ENCODE measurements around the gene XPO1.
"Not testable (repeated sequence)": the region's sequence is repeated elsewhere in the genome, so short reads cannot be mapped to it uniquely, and the experiment has no call there.

XPO1 gene

DNA sequence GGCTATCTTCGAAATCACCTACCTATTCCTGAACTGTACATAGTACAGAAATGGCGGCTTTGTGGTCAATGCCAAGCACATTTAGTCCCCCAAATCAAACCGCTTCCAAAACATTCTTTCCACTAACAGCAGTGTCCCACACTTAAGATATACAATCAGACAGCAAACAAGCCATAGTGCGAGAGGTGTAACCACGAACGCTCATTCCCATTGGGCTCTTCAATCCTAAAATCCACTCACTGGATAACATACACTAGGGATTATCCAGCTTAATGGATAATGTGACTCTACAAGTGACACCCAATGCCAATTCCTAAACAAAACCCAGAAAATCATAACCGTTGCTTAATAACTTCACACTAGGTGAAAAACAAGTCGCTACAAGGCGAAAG, 2.0 kb downstream of the XPO1 start:
- DNase-seq (ENCODE audit: low read depth), result no peak

DNA sequence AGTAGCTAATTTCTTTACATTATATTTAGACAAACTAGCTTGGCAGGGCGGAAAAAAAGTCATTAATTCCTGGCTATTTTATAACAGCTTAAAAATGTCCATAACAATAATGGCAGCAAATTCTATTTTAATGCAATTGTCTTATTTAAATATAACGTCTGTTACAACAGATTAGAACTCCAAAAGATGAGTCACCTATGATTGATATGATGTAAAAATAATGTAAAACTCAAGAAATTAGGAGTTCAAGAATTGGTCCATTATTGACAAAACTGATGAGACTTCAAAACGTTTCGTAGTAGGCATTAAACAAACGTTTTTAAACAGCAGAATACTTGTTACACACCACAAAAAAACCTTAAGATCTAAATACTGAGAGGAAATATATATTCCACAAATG, 2.7 kb downstream of the XPO1 start:
- no peak for DNase-seq (ENCODE audit: low read depth)

GRCh38 chr2:61534926-61535325, 3.2 kb downstream of the XPO1 start:
- no peak for DNase-seq (ENCODE audit: low read depth)

- no peak for DNase-seq (ENCODE audit: low read depth)
These were observed 7.4 kb downstream of the XPO1 start for GRCh38 chr2:61530749-61531148.

DNA sequence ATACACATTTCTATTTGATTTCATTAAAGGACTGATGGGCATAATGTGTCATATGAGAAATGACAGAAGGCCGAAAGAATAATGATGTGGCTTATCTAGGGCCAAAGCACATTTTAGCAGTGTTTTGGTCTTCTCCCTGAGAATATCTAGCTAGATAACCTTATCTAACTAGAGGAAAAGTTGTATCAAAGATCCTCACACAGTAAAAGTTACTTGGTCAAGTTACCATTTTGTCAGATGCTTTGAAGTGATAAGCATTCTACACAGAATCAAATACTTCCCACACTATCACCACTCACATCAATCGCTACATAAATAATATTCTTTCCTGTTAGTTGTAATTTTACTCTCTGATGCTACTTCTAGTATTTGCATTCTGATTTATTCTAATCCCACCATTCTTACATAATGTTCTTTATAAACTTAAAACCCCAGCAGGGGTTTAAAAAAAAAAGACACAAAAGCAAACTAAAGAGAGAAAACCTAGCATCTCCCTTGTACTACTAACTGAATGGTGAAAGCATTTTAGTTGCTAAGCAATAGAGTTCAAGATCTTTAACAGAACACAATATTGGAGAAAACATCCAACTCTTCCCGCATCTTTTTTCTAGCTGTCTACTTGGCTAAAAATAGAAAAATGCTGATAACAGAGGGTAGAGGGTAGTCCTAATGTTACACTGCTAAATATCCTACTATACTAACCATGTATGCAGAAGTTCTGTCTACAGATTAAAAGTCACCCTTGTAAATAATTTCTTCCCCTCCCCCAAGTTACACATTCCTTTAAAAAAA, 8.0 kb downstream of the XPO1 start:
- no peak for DNase-seq (ENCODE audit: low read depth)

- no peak for DNase-seq (ENCODE audit: low read depth)
These were observed 17.9 kb downstream of the XPO1 start for GRCh38 chr2:61520261-61520660.

- no peak for DNase-seq (ENCODE audit: low read depth)
These were observed 25.3 kb downstream of the XPO1 start for GRCh38 chr2:61512768-61513398.

DNA sequence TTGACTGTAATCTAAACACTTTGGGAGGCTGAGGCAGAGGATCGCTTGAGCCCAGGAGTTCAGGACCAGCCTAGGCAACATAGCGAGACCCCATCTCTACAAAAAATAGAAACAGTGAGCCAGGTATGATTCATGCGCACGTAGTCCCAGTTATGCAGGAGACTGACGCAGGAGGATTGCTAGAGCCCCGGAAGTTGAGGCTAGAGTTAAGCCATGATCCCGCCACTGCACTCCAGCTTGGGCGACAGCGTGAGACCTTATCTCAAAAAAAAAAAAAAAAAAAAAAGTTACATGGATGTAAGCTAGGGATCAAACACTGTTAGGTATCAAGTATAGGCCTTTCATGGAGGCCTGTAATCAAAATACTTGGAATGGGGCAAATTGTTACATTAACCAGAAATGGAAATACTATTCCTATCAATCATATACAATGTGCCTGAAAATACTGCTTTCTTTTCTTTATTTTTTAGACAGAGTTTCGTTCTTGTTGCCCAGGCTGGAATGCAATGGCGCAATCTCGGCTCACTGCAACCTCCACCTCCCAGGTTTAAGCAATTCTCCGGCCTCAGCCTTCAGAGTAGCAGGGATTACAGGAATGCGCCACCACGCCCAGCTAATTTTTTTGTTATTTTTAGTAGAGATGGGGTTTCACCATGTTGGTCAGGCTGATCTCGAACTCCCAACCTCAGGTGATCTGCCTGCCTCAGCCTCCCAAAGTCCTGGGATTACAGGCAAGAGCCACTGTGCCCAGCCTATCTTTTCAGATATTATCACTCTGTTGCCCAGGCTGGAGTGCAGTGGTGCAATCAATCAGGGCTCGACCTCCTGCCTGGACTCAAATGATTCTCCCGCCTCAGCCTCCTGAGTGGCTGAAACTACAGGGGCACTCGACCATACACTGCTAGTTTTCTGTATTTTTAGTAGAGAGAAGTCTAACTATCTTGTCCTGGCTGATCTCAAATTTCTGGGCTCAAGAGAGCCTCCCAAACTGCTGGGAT, 27.2 kb downstream of the XPO1 start:
- no peak for DNase-seq (ENCODE audit: low read depth)

DNA sequence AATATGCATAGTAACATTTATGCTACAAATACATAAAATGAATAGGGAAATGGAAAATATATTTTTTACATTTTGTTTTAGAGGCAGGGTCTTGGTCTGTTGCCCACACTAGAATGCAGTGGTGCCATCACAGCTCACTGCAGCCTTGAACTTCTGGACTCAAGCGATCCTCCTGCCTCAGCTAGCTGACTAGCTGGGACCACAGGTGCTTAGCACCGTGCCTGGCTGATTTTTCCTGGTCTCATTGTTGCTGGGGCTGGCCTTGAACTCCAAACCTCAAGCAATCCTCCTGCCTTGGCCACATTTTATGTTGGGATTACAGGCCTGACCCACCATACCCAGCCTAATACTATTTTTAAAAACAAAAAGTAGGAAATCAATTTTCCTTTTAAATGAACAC, 33.2 kb downstream of the XPO1 start:
- no peak for DNase-seq (ENCODE audit: low read depth)

DNA sequence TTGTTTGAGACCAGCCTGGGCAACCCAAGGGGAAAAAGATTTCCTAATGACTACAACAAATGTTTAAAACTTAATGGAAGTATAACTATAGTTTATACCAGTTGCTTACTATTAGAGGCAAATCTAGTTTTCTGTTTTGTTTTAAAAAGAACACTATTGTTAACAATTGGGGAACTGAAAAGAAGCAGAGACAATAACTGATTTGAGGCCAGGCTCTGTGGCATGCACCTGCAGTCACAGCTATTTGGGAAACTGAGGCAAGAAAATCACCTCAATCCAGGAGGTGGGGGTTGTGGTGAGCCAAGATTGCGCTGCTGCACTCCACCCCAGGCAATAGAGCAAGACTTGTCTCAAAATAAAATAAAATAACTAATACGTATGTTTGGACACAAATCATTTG, 39.1 kb downstream of the XPO1 start:
- no peak for DNase-seq (ENCODE audit: low read depth)

GRCh38 chr2:61493523-61493942, 44.6 kb downstream of the XPO1 start:
- DNase-seq (ENCODE audit: low read depth), result no peak

- DNase-seq (ENCODE audit: low read depth), result no peak
These were observed 45.7 kb downstream of the XPO1 start for GRCh38 chr2:61492476-61492875.

DNA sequence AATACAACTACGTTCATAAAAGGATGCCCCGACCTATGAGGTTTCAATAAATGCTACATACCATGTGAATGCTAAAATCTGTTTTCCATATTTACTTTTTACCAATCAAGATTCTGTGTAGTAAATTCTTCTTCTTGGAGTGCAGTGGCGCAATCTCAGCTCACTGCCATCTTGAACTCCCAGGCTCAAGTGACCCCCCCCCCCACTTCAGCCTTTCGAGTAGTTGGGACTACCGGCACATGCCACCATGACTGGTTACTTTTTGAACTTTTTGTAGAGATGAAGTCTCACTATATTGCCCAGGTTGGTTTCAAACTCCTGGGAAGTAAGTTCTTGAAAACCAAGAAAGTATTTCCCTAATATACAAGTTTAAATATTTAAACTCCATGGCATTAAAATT, 52.9 kb downstream of the XPO1 start:
- DNase-seq (ENCODE audit: low read depth), result no peak

GRCh38 chr2:61478086-61478485, 60.1 kb downstream of the XPO1 start:
- no peak for DNase-seq (ENCODE audit: low read depth)

- DNase-seq (ENCODE audit: low read depth), result not testable (repeated sequence)
These were observed 61.1 kb downstream of the XPO1 start for GRCh38 chr2:61476929-61477589.

GRCh38 chr2:61471905-61472805, 66.0 kb downstream of the XPO1 start:
- no peak for DNase-seq (ENCODE audit: low read depth)

DNA sequence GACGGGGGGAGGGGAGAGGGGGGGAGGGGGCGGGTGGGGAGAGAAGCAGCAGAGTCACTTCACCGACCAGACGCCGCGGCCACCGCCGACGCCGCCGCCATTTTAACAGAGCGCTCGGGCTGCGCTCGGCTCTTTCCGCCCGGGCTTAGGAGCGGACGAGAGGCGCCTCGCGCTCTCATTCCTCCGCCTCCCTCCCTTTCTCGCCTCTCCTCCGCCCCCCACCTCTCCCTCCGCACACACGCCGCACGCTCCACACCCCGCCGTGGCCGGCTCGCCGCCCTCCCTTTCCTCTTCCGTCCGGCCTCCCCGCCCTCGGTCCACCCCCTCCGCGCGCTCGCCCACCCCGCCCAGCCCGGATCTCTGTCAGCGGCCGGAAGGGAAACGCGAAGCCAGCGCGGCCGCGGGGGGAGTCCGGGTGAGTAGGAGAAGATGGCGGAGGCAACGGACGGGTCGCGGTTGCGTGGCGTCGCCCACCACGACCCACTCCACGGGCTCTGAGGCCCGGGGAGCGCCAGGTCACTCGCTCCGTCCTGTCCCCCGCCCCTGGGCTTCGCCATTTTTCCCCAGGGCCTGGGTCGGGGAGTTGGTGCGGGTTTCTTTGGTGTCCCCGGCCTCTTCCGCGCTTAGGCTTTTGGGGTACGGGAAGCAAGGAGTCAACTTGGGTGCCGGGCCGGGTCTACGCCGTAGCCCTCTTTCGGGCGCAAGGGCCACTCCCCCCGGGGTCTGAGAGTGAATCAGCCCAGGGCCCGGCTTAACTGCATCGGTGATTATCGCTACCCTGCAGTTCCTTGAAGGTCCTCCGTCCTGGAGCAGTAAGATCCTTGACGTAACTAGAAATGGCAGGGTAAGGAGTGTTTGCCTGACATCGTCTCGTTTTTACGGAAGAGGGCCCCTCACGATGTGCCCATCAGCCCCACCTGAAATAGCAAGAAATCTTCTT, 66.9 kb downstream of the XPO1 start, which contains the start of gene USP34:
Gene USP34, minus strand, starts transcription at position 123 of the 940 bp plus-strand sequence. CDS start 395 bp downstream, outside the sequence.
- DNase-seq (ENCODE audit: low read depth), result peak; percentile 94

GRCh38 chr2:61470122-61470951, 67.8 kb downstream of the XPO1 start:
- DNase-seq (ENCODE audit: low read depth), result peak; percentile 78
